ENCODE data around the gene TMED8. TPM values are rescaled to one million over a fixed set of nuclear protein-coding genes. Genes with fewer than 3 reads are reported as not detected.

The TMED8 gene
- total and polyA plus RNA-seq, 2 of the 13 experiments (the other 11 are each of a cell fraction or from before 2014, with no cell fraction given) = 6.0 to 11.7 TPM

DNA sequence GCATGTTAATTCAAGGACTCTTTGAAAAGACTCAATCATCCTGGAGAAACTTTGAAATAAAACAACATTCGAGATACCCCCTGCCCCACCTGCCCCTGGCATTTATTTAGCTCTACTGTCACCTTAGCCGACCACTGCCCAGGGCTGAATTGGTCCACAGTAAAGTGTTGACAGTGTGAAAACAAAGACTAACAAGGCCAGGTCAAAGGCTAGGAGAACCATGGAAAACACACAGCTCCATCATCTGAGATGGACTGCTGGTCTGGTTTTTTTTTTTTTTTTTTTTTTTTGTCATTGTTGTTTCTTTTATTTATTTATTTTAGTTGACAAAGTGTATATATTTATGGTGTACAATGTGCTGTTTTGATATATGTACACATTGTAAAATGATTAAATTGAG, 30.4 kb downstream of the TMED8 start (continued):
- TF ChIP-seq SOX13 (IDR thresholded peaks at IDR 0.05) = no peak
- peak in 1 of 2 experiments; percentile 38; a peak in 1 of 4 replicates for TF ChIP-seq SOX13 (CRISPR knock-in tag; conservative IDR thresholded peaks at IDR 0.05 in 1 of 2, IDR thresholded peaks at IDR 0.05 in 1 of 2)
- TF ChIP-seq RARA (CRISPR knock-in tag; IDR thresholded peaks at IDR 0.05) = peak; percentile 41; the same call in 1 of the 2 replicates
- peak; percentile 18; the same call in 1 of the 2 replicates for TF ChIP-seq FOXA3 (CRISPR knock-in tag; IDR thresholded peaks at IDR 0.05)
- TF ChIP-seq HNF4A (CRISPR knock-in tag; IDR thresholded peaks at IDR 0.05) = peak; percentile 28
- no peak for TF ChIP-seq SUZ12 (IDR thresholded peaks at IDR 0.05; ENCODE audit: low read depth, low read length)
- TF ChIP-seq TGIF2 (CRISPR knock-in tag; IDR thresholded peaks at IDR 0.05) = no peak
- no peak for TF ChIP-seq SP1 (IDR thresholded peaks at IDR 0.05)
- TF ChIP-seq SP1 (CRISPR knock-in tag; IDR thresholded peaks at IDR 0.05) = no peak
- TF ChIP-seq, protein P1, sequence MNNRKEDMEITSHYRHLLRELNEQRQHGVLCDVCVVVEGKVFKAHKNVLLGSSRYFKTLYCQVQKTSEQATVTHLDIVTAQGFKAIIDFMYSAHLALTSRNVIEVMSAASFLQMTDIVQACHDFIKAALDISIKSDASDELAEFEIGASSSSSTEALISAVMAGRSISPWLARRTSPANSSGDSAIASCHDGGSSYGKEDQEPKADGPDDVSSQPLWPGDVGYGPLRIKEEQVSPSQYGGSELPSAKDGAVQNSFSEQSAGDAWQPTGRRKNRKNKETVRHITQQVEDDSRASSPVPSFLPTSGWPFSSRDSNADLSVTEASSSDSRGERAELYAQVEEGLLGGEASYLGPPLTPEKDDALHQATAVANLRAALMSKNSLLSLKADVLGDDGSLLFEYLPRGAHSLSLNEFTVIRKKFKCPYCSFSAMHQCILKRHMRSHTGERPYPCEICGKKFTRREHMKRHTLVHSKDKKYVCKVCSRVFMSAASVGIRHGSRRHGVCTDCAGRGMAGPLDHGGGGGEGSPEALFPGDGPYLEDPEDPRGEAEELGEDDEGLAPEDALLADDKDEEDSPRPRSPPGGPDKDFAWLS (CRISPR knock-in tag; IDR thresholded peaks at IDR 0.05; ENCODE audit: borderline replicate concordance) = no peak
- TF ChIP-seq RXRB (CRISPR knock-in tag; IDR thresholded peaks at IDR 0.05; ENCODE audit: borderline replicate concordance) = peak; percentile 12; the same call in 1 of the 2 replicates
- TF ChIP-seq RARG (CRISPR knock-in tag; IDR thresholded peaks at IDR 0.05; ENCODE audit: low read depth) = no peak
- no peak for TF ChIP-seq RFXANK (CRISPR knock-in tag; IDR thresholded peaks at IDR 0.05)
- TF ChIP-seq FOXA1 (IDR thresholded peaks at IDR 0.05) = no peak
- 0 out of 2 replicates have a peak, but pooled peaks have one; percentile 14 for TF ChIP-seq FOXA1 (CRISPR knock-in tag; IDR thresholded peaks at IDR 0.05)
- peak; percentile 43; the same call in 1 of the 2 replicates for TF ChIP-seq SOX5 (CRISPR knock-in tag; IDR thresholded peaks at IDR 0.05; ENCODE audit: borderline replicate concordance)
- TF ChIP-seq NR2F6 (IDR thresholded peaks at IDR 0.05) = peak; percentile 57
- TF ChIP-seq NR2F6 (CRISPR knock-in tag; IDR thresholded peaks at IDR 0.05) = peak; percentile 37; the same call in 1 of the 2 replicates
- TF ChIP-seq, protein P2, sequence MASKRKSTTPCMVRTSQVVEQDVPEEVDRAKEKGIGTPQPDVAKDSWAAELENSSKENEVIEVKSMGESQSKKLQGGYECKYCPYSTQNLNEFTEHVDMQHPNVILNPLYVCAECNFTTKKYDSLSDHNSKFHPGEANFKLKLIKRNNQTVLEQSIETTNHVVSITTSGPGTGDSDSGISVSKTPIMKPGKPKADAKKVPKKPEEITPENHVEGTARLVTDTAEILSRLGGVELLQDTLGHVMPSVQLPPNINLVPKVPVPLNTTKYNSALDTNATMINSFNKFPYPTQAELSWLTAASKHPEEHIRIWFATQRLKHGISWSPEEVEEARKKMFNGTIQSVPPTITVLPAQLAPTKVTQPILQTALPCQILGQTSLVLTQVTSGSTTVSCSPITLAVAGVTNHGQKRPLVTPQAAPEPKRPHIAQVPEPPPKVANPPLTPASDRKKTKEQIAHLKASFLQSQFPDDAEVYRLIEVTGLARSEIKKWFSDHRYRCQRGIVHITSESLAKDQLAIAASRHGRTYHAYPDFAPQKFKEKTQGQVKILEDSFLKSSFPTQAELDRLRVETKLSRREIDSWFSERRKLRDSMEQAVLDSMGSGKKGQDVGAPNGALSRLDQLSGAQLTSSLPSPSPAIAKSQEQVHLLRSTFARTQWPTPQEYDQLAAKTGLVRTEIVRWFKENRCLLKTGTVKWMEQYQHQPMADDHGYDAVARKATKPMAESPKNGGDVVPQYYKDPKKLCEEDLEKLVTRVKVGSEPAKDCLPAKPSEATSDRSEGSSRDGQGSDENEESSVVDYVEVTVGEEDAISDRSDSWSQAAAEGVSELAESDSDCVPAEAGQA (IDR thresholded peaks at IDR 0.05; ENCODE audit: low read depth) = no peak
- TF ChIP-seq, protein P2 (CRISPR knock-in tag; IDR thresholded peaks at IDR 0.05; ENCODE audit: borderline replicate concordance) = no peak
- no peak for TF ChIP-seq ZSCAN29 (CRISPR knock-in tag; conservative IDR thresholded peaks at IDR 0.05)
- TF ChIP-seq ZNF780A (CRISPR knock-in tag; IDR thresholded peaks at IDR 0.05) = no peak
- TF ChIP-seq, protein P3, sequence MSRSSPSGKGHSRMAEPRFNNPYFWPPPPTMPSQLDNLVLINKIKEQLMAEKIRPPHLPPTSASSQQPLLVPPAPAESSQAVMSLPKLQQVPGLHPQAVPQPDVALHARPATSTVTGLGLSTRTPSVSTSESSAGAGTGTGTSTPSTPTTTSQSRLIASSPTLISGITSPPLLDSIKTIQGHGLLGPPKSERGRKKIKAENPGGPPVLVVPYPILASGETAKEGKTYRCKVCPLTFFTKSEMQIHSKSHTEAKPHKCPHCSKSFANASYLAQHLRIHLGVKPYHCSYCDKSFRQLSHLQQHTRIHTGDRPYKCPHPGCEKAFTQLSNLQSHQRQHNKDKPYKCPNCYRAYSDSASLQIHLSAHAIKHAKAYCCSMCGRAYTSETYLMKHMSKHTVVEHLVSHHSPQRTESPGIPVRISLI (CRISPR knock-in tag; IDR thresholded peaks at IDR 0.05; ENCODE audit: borderline replicate concordance) = peak; percentile 74; the same call in 1 of the 2 replicates
- TF ChIP-seq NR2F1 (CRISPR knock-in tag; IDR thresholded peaks at IDR 0.05) = peak in 1 of 2 experiments; percentile 38; a peak in 1 of 4 replicates
- TF ChIP-seq SOX6 (IDR thresholded peaks at IDR 0.05) = no peak
- TF ChIP-seq SOX6 (CRISPR knock-in tag; IDR thresholded peaks at IDR 0.05) = peak; percentile 66
